T-helper 2 cell treated with Interferon-gamma antibody and Interleukin-4, amounts not matched to agents 100 ng/mL and 5 ng/mL, for 36 hours (primary cell): ENCODE results near the gene LAMB4. TPM values are rescaled to one million over a fixed set of nuclear protein-coding genes. Genes with fewer than 3 reads are reported as not detected.

Experiments
- intact Hi-C: fragments of 100-400 bp; cut with micrococcal nuclease; formaldehyde crosslinking; loops from one replicate; pipeline ENCODE4 v1.15.1; 2023
- total RNA-seq: library from RNA; stranded (reverse); gene quantifications from 2 replicates; pipeline ENCODE4 v1.2.3, GENCODE V29; 2022

Gene LAMB4
- total RNA-seq, 1 donor from 2014 or later, result not detected

- intact Hi-C loops, result no loop called here
These were observed 13.7 kb upstream of the LAMB4 start for GRCh38 chr7:108143658-108144420.

DNA sequence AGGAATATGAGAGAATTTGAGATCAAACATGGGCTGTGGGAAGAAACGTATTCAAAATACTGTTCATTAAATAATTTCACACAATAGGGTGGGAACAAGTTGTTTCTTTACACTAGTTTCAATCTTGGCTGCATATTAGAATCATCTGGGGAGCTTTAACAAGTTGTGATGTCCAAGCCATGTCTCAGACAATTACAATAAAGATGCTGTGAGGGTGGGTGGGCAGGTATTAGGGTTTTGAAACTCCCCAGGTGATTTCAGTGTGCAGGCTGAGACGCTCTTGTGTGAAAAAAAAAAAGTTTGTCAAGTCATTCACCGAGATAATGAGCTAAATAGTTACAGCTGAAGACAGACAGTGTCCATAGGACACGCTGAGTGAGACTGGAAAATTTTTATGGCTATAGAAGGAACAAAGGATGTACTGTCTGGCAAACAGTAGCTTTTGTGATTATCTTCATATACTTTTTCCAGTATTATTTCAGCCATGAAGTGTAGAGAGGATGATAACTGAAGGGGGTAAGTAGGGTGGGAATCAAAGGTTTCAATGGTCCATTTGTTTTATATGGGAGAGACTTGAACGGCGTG lies 12.6 kb upstream of the LAMB4 start:
- intact Hi-C loops, result no loop called here

DNA sequence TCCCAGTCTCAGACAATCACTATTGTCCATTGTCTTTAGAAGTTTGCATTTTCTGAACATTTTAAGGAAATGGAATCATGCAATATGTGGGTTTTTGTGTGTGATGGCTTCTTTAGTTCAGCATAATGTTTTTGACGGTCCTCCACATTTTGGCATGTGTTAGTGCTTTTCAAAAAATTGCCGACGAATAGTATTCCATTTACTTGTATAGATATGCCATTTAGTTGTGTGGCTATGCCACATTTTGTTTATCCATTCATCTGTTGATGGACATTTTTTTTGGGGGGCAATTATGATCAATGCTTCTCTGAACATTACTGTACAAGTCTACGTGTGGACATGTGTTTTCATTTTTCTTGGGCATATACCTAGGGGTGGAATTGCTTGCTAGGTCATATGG lies 12.0 kb upstream of the LAMB4 start:
- intact Hi-C loops, result no loop called here

- intact Hi-C loops, result no loop called here
These were observed 10.5 kb upstream of the LAMB4 start for GRCh38 chr7:108140671-108141070.

DNA sequence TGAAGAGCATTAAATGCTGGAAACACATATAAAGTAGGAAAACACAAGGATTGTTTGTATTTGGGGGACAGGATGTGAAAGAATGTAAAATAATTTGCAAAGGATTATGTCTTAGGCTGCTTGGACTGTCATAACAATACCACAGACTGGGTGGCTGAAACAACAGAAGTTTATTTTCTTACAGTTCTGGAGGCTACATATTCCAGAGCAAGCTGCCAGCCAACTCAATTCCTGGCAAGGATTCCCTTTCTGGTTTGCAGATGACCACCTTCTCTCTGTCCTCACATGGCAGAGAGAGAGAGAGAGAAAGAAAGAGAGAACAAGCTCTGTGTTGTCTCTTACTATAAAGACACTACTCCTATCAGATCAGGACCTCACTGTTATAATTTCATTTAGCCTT lies 8.8 kb upstream of the LAMB4 start:
- intact Hi-C loops, result no loop called here

- intact Hi-C loops, result no loop called here
These were observed 7.8 kb upstream of the LAMB4 start for GRCh38 chr7:108137993-108138392.

DNA sequence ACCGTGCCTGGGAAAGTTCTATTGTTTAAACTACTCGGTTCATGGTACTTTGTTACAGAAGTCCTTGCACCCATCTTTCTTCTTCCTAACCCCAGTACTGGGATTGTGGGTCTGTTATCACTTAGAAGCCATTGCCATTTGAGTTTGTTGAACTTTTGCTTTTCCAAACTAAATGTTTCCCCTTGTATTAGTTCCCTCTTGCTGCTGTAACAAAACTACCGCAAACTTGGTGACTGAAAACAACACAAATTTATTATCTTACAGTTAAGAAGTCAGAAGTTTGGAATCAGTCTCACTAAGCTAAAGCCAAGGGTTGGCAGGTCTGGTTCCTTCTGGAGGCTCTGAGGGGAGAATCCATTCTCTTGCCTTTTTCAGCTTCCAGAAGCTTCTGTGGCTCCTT lies 6.9 kb upstream of the LAMB4 start:
- intact Hi-C loops, result no loop called here

- intact Hi-C loops, result no loop called here
These were observed 6.1 kb upstream of the LAMB4 start for GRCh38 chr7:108136191-108136688.

GRCh38 chr7:108135446-108136190 lies 5.5 kb upstream of the LAMB4 start:
- intact Hi-C loops, result no loop called here

GRCh38 chr7:108134486-108134885 lies 4.3 kb upstream of the LAMB4 start:
- intact Hi-C loops, result no loop called here

DNA sequence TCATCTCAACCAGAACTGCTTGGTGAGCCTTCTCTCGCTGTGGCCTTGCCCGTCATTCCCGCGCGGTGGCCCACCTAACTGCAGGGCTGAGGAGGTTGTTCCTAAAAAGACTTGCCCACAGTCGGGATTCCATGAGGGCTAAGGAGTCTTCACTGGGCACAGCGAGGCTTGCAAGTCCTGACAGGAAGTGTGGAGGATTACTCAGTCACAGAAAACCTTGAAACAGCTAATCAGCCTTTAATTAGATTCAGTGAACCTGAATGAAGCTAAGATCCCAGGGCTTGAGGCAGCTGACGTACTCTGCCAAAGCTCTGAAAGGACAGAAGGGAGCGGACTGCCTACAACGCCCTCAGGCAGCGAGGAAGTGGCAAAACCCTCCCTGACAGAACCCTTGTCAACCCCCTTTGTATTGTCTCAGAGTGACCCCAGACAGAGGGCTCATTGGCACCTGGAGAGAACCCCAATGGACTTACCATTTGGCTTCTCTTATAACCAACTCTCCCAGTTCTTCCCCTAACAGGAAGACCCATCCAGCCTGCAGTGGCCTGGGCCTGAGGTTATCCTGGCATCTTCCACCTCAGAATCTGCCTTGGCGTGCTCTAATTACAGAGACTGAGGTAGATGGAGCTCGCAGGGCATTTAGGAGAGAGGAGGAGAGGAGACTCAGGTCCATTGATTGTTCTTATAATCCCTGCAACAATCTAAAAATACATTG lies 2.5 kb upstream of the LAMB4 start:
- intact Hi-C loops, result no loop called here

DNA sequence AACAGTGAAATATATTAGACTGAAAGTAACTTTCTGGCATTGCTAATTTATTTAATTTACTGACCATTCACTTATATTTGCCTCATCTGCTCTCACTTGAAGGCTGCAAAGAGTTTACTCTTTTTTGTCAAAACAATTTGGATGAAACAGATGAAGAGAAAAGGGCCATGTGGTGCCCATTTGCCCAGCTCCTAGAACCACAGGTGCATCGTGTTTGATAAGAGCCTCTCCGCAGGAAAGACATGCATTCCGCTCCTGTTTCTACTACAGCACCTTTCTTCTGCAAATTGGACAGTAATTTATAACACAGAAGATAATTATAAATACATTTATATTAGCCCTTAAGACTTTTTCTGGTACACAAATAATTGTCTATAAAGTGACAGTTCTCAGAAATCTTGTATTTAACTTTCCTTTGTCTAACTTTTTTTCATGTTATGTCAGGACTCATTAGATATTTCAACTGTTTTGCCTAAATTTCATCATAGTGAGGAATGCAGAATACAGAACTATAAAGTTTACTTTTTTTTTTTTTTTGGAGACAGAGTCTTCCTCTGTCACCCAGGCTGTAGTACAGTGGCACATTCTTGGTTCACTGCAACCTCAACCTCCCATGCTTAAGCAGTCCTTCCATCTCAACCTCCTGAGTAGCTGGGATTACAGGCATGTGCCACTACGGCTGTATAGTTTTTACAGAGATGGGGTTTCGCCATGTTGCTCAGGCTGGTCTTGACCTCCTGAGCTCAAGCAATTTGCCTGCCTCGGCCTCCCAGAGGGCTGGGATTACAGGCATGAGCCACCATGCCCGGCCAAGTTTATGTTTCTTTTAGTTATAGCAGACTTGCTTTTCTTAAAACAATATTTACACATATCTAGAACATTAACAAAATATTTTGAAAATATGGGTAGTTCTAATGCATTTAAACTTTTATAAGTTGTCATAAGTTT lies 869 bp downstream of the LAMB4 start:
- intact Hi-C loops, result no loop called here

DNA sequence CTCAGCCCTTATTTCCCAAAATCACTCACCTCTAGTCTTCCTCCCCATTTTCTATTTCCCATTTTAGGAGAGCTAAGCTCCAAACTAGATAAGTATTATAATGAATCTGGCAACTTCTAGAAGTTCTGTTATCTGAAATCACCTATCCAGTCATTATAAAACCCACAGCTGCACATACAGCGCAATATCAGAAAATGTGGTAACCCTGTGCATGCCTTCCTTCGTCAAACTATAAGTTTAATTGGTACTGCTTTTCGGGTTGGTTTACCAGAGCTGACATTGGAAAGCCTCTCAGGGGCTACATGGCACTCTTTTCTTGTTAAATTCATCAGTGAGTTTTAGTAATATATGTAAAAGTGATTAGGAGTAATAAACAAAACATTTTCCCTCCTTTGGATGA lies 1.6 kb downstream of the LAMB4 start:
- intact Hi-C loops, result no loop called here

- intact Hi-C loops, result no loop called here
These were observed 2.7 kb downstream of the LAMB4 start for GRCh38 chr7:108127461-108127860.

DNA sequence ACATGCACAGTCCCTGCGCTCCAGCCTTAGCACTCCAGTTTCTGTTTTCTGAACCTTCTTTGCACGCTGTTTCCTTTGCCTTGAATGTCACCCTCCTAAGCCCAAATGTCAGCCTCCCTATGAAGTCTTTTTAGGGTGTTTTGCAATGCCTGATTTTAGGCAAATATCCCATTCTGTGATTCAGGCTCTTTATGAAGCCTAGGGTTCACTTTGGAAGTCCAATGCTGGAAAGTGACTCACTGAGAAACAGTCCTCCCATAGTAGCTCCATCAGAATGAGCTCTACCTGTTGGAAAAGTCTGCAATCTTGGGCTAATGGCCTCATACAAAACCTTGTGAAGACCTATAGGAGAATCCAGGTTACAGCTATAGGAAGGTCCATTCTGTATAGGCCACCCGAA lies 5.3 kb downstream of the LAMB4 start:
- intact Hi-C loops, result no loop called here

DNA sequence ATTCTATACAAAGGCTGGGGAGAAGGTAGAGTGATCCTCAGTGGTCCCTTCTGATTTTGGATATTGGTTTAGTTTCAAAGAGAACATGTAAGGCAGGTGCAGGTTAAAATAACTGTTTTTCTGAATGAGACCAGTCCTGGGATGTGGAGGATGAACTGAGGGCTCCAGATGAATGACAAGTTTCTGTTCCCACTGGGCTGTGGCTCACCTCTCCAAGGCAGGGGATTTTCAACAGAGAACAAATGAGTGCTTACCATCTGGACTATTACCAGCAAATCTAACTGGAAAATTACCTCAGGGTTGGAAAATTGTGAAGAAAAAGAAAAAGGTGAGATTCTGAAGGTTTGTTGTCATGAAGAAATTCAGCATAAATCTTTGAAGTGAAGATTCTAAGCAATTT lies 8.0 kb downstream of the LAMB4 start:
- intact Hi-C loops, result no loop called here

- intact Hi-C loops, result no loop called here
These were observed 9.2 kb downstream of the LAMB4 start for GRCh38 chr7:108120933-108121332.

- intact Hi-C loops, result no loop called here
These were observed 10.0 kb downstream of the LAMB4 start for GRCh38 chr7:108120196-108120595.

GRCh38 chr7:108118959-108119358 lies 11.2 kb downstream of the LAMB4 start:
- intact Hi-C loops, result no loop called here

GRCh38 chr7:108114117-108114841 lies 15.9 kb downstream of the LAMB4 start:
- intact Hi-C loops, result loop anchor here (1.0 kb wide), 1 partner anchor 32 kb away; no protein-coding TSS in a partner anchor
